GM12878 (cell line): ENCODE results near the gene ZDHHC14. TPM values are rescaled to one million over a fixed set of nuclear protein-coding genes. Genes with fewer than 3 reads are reported as not detected.

Experiments used
- BCL11A ChIP-seq: IDR thresholded peaks from 2 replicates; pipeline ENCODE4 v1.6.1; 2011; ENCODE audit warnings: low read depth, low read length
- CBFB ChIP-seq: IDR thresholded peaks from 2 replicates; pipeline ENCODE4 v1.6.1; 2016; ENCODE audit warnings: antibody characterized with exemption, low read depth
- CHD2 ChIP-seq: IDR thresholded peaks from 2 replicates; pipeline ENCODE4 v1.6.1; 2011; ENCODE audit warnings: low read depth, low read length, improper control_type of control experiment, borderline replicate concordance
- EGR1 ChIP-seq, 2 experiments: IDR thresholded peaks; 1 replicate in 1 of 2; 2 replicates in 1 of 2; pipeline ENCODE4 v1.6.1; 2011 to 2012; ENCODE audit warnings: low read depth in 2 of 2, low read length in 2 of 2, borderline replicate concordance in 1 of 2, mild to moderate bottlenecking in 1 of 2, moderate library complexity in 1 of 2
- ETV6 ChIP-seq, 2 experiments: fragments of 450-650 bp in 1 of 2; IDR thresholded peaks in 1 of 2; conservative IDR thresholded peaks in 1 of 2; 2 replicates each; pipeline ENCODE4 v1.6.1; 2014; ENCODE audit warnings: antibody characterized with exemption in 1 of 2, borderline replicate concordance in 1 of 2, low read depth in 1 of 2, mild to moderate bottlenecking in 1 of 2, moderate library complexity in 1 of 2
- GATAD2B ChIP-seq: fragments of 450-650 bp; conservative IDR thresholded peaks from 2 replicates; pipeline ENCODE4 v1.6.1; 2017; ENCODE audit warnings: low read depth, mild to moderate bottlenecking, moderate library complexity
- HDAC2 ChIP-seq: fragments of 200-600 bp; sonication (generic); IDR thresholded peaks from 2 replicates; pipeline ENCODE4 v1.6.1; 2017
- IRF5 ChIP-seq: fragments of 450-650 bp; IDR thresholded peaks from 2 replicates; pipeline ENCODE4 v1.6.1; 2017; ENCODE audit warnings: borderline replicate concordance
- MAX ChIP-seq: IDR thresholded peaks from 2 replicates; pipeline ENCODE4 v1.6.1; 2012; ENCODE audit warnings: low read depth, low read length, improper control_type of control experiment
- MEF2A ChIP-seq: IDR thresholded peaks from 2 replicates; pipeline ENCODE4 v1.6.1; 2011; ENCODE audit warnings: low read depth, mild to moderate bottlenecking, low read length, moderate library complexity; ENCODE audit not compliant: insufficient read depth
- NBN ChIP-seq: fragments of 450-650 bp; IDR thresholded peaks from 2 replicates; pipeline ENCODE4 v1.6.1; 2016
- PAX5 ChIP-seq: IDR thresholded peaks from 2 replicates; pipeline ENCODE4 v1.6.1; 2011; ENCODE audit warnings: low read depth, low read length, borderline replicate concordance
- RCOR1 ChIP-seq: conservative IDR thresholded peaks from 2 replicates; pipeline ENCODE4 v1.6.1; 2012; ENCODE audit warnings: low read depth, low read length, improper control_type of control experiment
- RELA ChIP-seq: fragments of 450-650 bp; IDR thresholded peaks from 2 replicates; pipeline ENCODE4 v1.8.0; 2014; ENCODE audit warnings: borderline replicate concordance; ENCODE audit not compliant: partially characterized antibody
- SKIL ChIP-seq: fragments of 450-650 bp; IDR thresholded peaks from 2 replicates; pipeline ENCODE4 v1.6.1; 2017; ENCODE audit warnings: mild to moderate bottlenecking, low read depth, inconsistent platforms; ENCODE audit not compliant: poor library complexity, severe bottlenecking
- SMAD5 ChIP-seq: IDR thresholded peaks from 2 replicates; pipeline ENCODE4 v1.6.1; 2016; ENCODE audit warnings: antibody characterized with exemption, low read depth
- SP1 ChIP-seq: IDR thresholded peaks from one replicate; pipeline ENCODE4 v1.6.1; 2011; ENCODE audit warnings: low read depth, low read length
- TAF1 ChIP-seq: IDR thresholded peaks from 2 replicates; pipeline ENCODE4 v1.6.1; 2011; ENCODE audit warnings: mild to moderate bottlenecking, low read depth, low read length, borderline replicate concordance
- USF1 ChIP-seq: IDR thresholded peaks from 2 replicates; pipeline ENCODE4 v1.6.1; 2011; ENCODE audit warnings: borderline replicate concordance, low read depth, mild to moderate bottlenecking, moderate library complexity, mixed read lengths, low read length; ENCODE audit not compliant: insufficient read depth; ENCODE audit errors: extremely low read length
- ZBTB40 ChIP-seq: fragments of 450-650 bp; IDR thresholded peaks from 2 replicates; pipeline ENCODE4 v1.6.1; 2016; ENCODE audit warnings: mild to moderate bottlenecking, moderate library complexity, borderline replicate concordance
- polyA plus RNA-seq, 11 experiments: library from polyadenylated mRNA; depleted of rRNA in 4 of 11; unstranded in 6 of 11; stranded (reverse) in 5 of 11; fragments of >200 nt; fragmentation: Nextera tagmentation in 4 of 11; fragmentation: Illumina TruSeq in 1 of 11; extraction: Ambion mirVana in 4 of 11; extraction: Trizol in 1 of 11; gene quantifications; 1 replicate in 1 of 11; 2 replicates in 10 of 11; pipeline versions ENCODE4 v1.2.1 to v1.2.3, GENCODE V29; 2011 to 2016; ENCODE audit warnings: inconsistent platforms in 2 of 11, missing spikeins in 2 of 11, low read depth in 1 of 11
- total RNA-seq, 4 experiments: library from RNA; depleted of rRNA in 3 of 4; stranded (reverse); fragments of >200 nt in 3 of 4; fragmentation: Illumina TruSeq in 1 of 4; extraction: Trizol in 1 of 4; gene quantifications; 2 replicates each; pipeline versions ENCODE4 v1.2.1 to v1.2.3, GENCODE V29; 2013 to 2021

ZDHHC14 gene
- total and polyA plus RNA-seq, 10 of the 15 experiments (the other 5 are each of a cell fraction or from before 2014, with no cell fraction given): 0.15 to 16.0 (median 0.76) TPM; not detected in 1

GRCh38 chr6:157535340-157536222, 154.6 kb downstream of the ZDHHC14 start (continued):
- no peak; the same call in 1 of the 2 replicates for TF ChIP-seq MAX
- TF ChIP-seq BCL11A: peak; percentile 68; the same call in 1 of the 2 replicates
- no peak for TF ChIP-seq SP1
- no peak for TF ChIP-seq TAF1
- no peak for TF ChIP-seq USF1
- no peak for TF ChIP-seq MEF2A
- no peak for TF ChIP-seq RELA
- TF ChIP-seq SKIL: peak; percentile 75
- peak in 1 of 2 experiments; percentile 73; a peak in 1 of 4 replicates for TF ChIP-seq ETV6 (conservative IDR thresholded peaks at IDR 0.05 in 1 of 2, IDR thresholded peaks at IDR 0.05 in 1 of 2; ENCODE audit: borderline replicate concordance in 1 of 2, low read depth in 1 of 2)
- no peak for TF ChIP-seq SMAD5
- no peak for TF ChIP-seq PAX5
- no peak for TF ChIP-seq ZBTB40
- TF ChIP-seq RCOR1: no peak
- TF ChIP-seq NBN: peak; percentile 53; the same call in 1 of the 2 replicates
- no peak for TF ChIP-seq CBFB
- no peak for TF ChIP-seq HDAC2
- no peak for TF ChIP-seq IRF5
- no peak for TF ChIP-seq EGR1 (IDR thresholded peaks at IDR 0.05; ENCODE audit: borderline replicate concordance in 1 of 2, low read depth in 2 of 2, low read length in 2 of 2)
- peak; percentile 46; the same call in 1 of the 2 replicates for TF ChIP-seq GATAD2B
- TF ChIP-seq CHD2: no peak
